Nephron progenitor cell (in vitro differentiated cells): Measurements from ENCODE around the gene SLC9A1.

Source experiments
- DNase-seq: peaks from one replicate; pipeline ENCODE4 v3.0.0; 2021
- H3K27ac Mint-ChIP-seq: 2 replicates; pipeline ENCODE4 v1.8.0; 2021; ENCODE audit warnings: mild to moderate bottlenecking, moderate library complexity, mixed read lengths
- H3K27me3 Mint-ChIP-seq: 2 replicates; pipeline ENCODE4 v1.8.0; 2021; ENCODE audit warnings: mild to moderate bottlenecking, low read depth, mixed read lengths; ENCODE audit not compliant: poor library complexity
- H3K36me3 Mint-ChIP-seq: 2 replicates; pipeline ENCODE4 v1.8.0; 2021; ENCODE audit warnings: low read depth, mixed read lengths
- H3K4me1 Mint-ChIP-seq: 2 replicates; pipeline ENCODE4 v1.8.0; 2021; ENCODE audit warnings: mixed read lengths
- H3K4me3 Mint-ChIP-seq: 2 replicates; pipeline ENCODE4 v1.8.0; 2021; ENCODE audit warnings: mild to moderate bottlenecking, moderate library complexity, mixed read lengths
- H3K9me3 Mint-ChIP-seq: 2 replicates; pipeline ENCODE4 v1.8.0; 2021; ENCODE audit warnings: mild to moderate bottlenecking, moderate library complexity, mixed read lengths
- CTCF ChIP-seq: fragments of 200-600 bp; sonication (generic); IDR thresholded peaks from 2 replicates; pipeline ENCODE4 v1.5.0; 2021; ENCODE audit warnings: antibody characterized with exemption

The SLC9A1 gene

GRCh38 chr1:27097484-27097917 lies 57.4 kb downstream of the SLC9A1 start:
- peaks cover 37% of the 10 kb centered on the region for H3K4me1 Mint-ChIP-seq

GRCh38 chr1:27095576-27095975 lies 59.3 kb downstream of the SLC9A1 start:
- TF ChIP-seq CTCF, result no peak
- peaks cover 28% of the 10 kb centered on the region for H3K4me1 Mint-ChIP-seq
- no peaks in the 10 kb centered on the region for H3K36me3 Mint-ChIP-seq
- H3K4me3 Mint-ChIP-seq, result no peak overlapping the region
- H3K27ac Mint-ChIP-seq, result no peak overlapping the region
- peaks cover 9% of the 10 kb centered on the region for H3K27me3 Mint-ChIP-seq
- H3K9me3 Mint-ChIP-seq, result no peaks in the 10 kb centered on the region
- no peak for DNase-seq

More at GRCh38 chr1:27097484-27097917, 57.4 kb downstream of the SLC9A1 start:
- no peak overlapping the region for H3K4me3 Mint-ChIP-seq
- no peaks in the 10 kb centered on the region for H3K36me3 Mint-ChIP-seq
- peak; percentile 99 for TF ChIP-seq CTCF
- DNase-seq, result peak; percentile 80
- H3K27me3 Mint-ChIP-seq, result peaks cover 8% of the 10 kb centered on the region
- no peak overlapping the region for H3K27ac Mint-ChIP-seq
- H3K9me3 Mint-ChIP-seq, result no peaks in the 10 kb centered on the region

- no peak overlapping the region for H3K27ac Mint-ChIP-seq
- peaks cover 5% of the 10 kb centered on the region for H3K4me1 Mint-ChIP-seq
- no peaks in the 10 kb centered on the region for H3K9me3 Mint-ChIP-seq
- H3K4me3 Mint-ChIP-seq, result no peak overlapping the region
- H3K36me3 Mint-ChIP-seq, result no peaks in the 10 kb centered on the region
- no peak for DNase-seq
- peaks cover 14% of the 10 kb centered on the region for H3K27me3 Mint-ChIP-seq
- TF ChIP-seq CTCF, result no peak
Observed at GRCh38 chr1:27092888-27093287, 62.0 kb downstream of the SLC9A1 start.

GRCh38 chr1:27090911-27091310 lies 64.0 kb downstream of the SLC9A1 start:
- no peaks in the 10 kb centered on the region for H3K4me1 Mint-ChIP-seq
- H3K27me3 Mint-ChIP-seq, result peaks cover 14% of the 10 kb centered on the region
- no peaks in the 10 kb centered on the region for H3K36me3 Mint-ChIP-seq
- no peak overlapping the region for H3K27ac Mint-ChIP-seq
- H3K9me3 Mint-ChIP-seq, result peaks cover 4% of the 10 kb centered on the region
- TF ChIP-seq CTCF, result no peak
- H3K4me3 Mint-ChIP-seq, result no peak overlapping the region
- DNase-seq, result no peak

GRCh38 chr1:27087371-27088220 lies 67.3 kb downstream of the SLC9A1 start:
- H3K4me3 Mint-ChIP-seq, result no peak overlapping the region
- TF ChIP-seq CTCF, result no peak
- H3K36me3 Mint-ChIP-seq, result no peaks in the 10 kb centered on the region
- H3K27me3 Mint-ChIP-seq, result peaks cover 12% of the 10 kb centered on the region
- peaks cover 25% of the 10 kb centered on the region for H3K9me3 Mint-ChIP-seq
- DNase-seq, result no peak
- no peak overlapping the region for H3K27ac Mint-ChIP-seq
- H3K4me1 Mint-ChIP-seq, result no peaks in the 10 kb centered on the region

GRCh38 chr1:27086628-27087027 lies 68.3 kb downstream of the SLC9A1 start:
- Mint-ChIP-seq H3K4me3 (peak overlapping the region; percentile 50), H3K4me1 (no peaks in the 10 kb centered on the region), H3K9me3 (peaks cover 25% of the 10 kb centered on the region), H3K27me3 (peaks cover 10% of the 10 kb centered on the region), H3K36me3 (no peaks in the 10 kb centered on the region), H3K27ac (no peak overlapping the region)
- no peak for TF ChIP-seq CTCF
- no peak for DNase-seq
